GM13977 (cell line): ENCODE measurements around the gene HS2ST1.

Experiments
- DNase-seq: peaks from one replicate; pipeline ENCODE4 v3.0.0; 2012; ENCODE audit warnings: low spot score
- CTCF ChIP-seq: IDR thresholded peaks from 2 replicates; pipeline ENCODE4 v1.5.1; 2012; ENCODE audit warnings: mild to moderate bottlenecking, control low read depth; ENCODE audit not compliant: insufficient read depth; ENCODE audit errors: extremely low read depth, missing control alignments
- in situ Hi-C: fragments of 300-500 bp; cut with MboI; formaldehyde crosslinking; loops from one replicate; pipeline ENCODE4 v1.12.0; 2022; ENCODE audit warnings: low sequenced_read_pairs, low pct_unique_long_range_greater_than_20kb, mixed read lengths, inconsistent platforms; ENCODE audit not compliant: unreplicated experiment

The HS2ST1 gene

DNA sequence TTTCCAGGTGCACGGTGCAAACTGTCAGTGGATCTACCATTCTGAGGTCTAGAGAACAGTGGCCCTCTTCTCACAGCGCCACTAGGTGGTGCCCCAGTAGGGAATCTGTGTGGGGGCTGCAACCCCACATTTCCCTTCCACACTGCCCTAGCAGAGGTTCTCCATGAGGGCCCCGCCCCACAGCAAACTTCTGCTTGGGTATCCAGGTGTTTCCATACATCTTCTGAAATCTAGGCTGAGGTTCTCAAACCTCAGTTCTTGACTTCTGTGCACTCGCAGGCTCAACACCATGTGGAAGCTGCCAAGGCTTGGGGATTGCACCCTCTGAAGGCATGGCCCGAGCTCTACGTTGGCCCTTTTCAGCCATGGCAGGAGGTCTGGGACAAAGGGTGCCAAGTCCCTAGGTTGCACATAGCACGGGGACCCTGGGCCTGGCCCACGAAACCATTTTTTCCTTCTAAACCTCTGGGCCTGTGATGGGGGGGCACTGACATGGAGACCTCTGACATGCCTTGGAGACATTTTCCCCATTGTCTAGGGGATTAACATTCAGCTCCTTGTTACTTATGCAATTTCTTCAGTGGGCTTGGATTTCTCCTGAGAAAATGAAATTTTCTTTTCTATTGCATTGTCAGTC is 10.0 kb downstream of the HS2ST1 start:
- no peak for DNase-seq
- no peak for TF ChIP-seq CTCF
- in situ Hi-C loops: no loop called here

GRCh38 chr1:86925742-86926141 is 11.3 kb downstream of the HS2ST1 start:
- DNase-seq: no peak
- TF ChIP-seq CTCF: no peak
- in situ Hi-C loops: no loop called here

DNA sequence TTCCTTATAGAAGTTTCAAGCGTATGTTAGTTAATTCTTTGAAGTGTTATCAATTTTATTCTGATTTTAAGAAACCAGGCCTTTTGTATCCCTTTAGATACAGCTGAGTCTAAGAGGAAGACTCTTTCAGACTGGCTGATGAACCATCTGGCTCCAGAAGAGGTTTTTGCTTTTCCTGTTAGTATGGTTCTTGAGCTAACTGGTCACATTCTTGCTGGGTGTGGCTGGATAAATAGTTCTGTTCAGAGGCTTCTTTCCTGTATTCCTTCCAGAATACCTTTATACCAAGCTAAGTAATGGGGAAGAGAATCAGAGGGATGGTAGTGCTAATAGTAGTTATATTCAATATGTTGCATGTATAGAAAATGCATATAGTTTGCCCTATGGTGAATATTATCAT is 12.4 kb downstream of the HS2ST1 start:
- DNase-seq: no peak
- no peak for TF ChIP-seq CTCF
- in situ Hi-C loops: no loop called here

DNA sequence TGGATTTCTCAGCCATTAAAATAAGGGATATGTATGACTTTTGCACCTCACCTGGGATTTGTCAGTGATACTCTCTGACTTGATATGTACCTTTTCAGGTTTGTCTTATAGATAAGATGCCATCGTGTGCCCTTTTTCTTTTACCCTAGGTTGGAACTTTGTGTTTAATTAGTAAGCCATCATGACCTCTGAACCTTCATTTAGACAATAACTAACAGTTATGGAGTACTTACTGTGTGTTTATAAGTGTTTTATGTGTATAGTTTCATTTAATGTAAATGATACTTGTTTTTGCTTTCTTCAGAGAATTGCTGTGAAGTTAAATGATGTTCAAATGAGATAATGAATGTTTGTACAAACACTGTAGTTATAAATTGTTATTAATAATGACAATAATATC is 14.4 kb downstream of the HS2ST1 start:
- no peak for TF ChIP-seq CTCF
- in situ Hi-C loops: no loop called here
- DNase-seq: no peak

GRCh38 chr1:86933051-86933450 is 18.6 kb downstream of the HS2ST1 start:
- in situ Hi-C loops: no loop called here
- TF ChIP-seq CTCF: no peak
- DNase-seq: no peak

DNA sequence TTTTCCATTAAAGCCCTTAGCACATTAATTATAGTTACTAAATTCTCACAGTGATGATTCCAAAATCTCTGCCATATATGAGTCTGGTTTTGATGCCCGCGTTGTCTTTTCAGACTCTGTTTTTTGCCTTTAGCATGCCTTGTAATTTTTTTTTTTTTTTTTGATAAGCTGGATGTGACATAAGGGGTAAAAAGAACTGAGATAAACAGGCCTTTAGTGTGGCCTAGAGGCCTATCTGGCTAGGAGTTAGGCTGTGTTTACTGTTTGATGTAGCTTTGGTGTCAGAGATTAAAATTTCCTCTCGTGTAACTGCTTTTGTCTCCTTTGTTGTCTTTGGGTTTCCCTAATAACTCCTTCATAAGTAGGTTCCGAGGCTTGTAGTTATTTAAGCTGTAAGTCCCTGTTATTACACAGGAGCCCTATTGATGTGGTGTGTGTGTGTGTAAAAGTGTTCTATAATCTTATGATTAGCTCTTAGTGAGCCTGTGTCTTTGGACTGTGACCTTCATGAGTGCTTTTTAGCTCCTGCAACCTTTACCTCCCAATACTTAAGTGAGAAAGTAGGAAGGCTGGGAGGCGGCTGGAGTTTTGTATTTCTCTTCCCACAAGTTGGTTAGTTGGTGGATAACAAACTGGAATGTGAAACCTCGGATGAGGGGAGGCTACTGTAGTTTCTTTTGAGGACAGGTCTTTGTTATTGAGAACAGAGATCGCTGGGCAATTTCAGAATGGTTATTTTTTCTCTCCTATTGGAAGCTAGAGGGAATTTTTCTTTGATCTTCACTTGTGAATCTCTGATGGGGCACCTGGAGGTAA is 19.3 kb downstream of the HS2ST1 start:
- in situ Hi-C loops: no loop called here
- no peak for DNase-seq
- TF ChIP-seq CTCF: no peak
